GM06990 (cell line): Measurements from ENCODE around the gene KLF2.

Experiments
- DNase-seq: peaks from one replicate; pipeline ENCODE4 v3.0.0-alpha.2; 2011; ENCODE audit not compliant: insufficient read length; ENCODE audit errors: extremely low read depth
- H3K27me3 ChIP-seq: replicated peaks from 2 replicates; pipeline ENCODE4 v1.6.0; 2011; ENCODE audit warnings: low read length; ENCODE audit not compliant: control insufficient read depth, insufficient read depth
- H3K36me3 ChIP-seq: 2 replicates; pipeline ENCODE4 v1.5.1; 2011; ENCODE audit warnings: low read length; ENCODE audit not compliant: control insufficient read depth, insufficient read depth
- H3K4me3 ChIP-seq: replicated peaks from 2 replicates; pipeline ENCODE4 v1.5.1; 2011; ENCODE audit warnings: low read depth, mild to moderate bottlenecking, control low read depth, low read length
- CTCF ChIP-seq: IDR thresholded peaks from 2 replicates; pipeline ENCODE4 v1.5.1; 2011; ENCODE audit warnings: low read length, control low read depth, mild to moderate bottlenecking, inconsistent platforms; ENCODE audit not compliant: insufficient read depth, poor library complexity, severe bottlenecking

Gene KLF2

GRCh38 chr19:16368385-16369305, 44.0 kb downstream of the KLF2 start:
- no peak for DNase-seq
- Histone ChIP-seq H3K36me3 (no peaks in the 10 kb centered on the region; the same call in 1 of the 2 replicates), H3K4me3 (no peak overlapping the region), H3K27me3 (no peaks in the 10 kb centered on the region)
- no peak for TF ChIP-seq CTCF

DNA sequence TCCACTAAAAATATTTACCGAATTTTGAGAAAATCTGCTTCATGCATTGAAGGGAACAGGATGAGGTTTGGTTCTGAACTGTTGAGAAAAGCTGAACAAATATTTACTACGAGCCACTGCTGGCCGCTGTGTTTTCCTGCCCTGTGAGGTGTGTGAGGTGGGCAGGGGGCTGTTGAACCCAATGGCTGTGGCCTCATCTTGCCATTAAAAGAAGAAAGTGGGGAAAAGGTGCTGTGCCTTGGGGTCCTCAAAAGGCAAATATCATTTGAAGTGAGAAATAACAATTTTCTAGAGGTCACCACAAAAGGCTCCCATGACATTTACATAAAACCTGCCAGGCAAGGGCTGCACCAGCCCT, 44.7 kb downstream of the KLF2 start:
- no peaks in the 10 kb centered on the region; the same call in none of the 2 replicates for H3K36me3 ChIP-seq
- no peak for TF ChIP-seq CTCF
- no peaks in the 10 kb centered on the region for H3K27me3 ChIP-seq
- no peak for DNase-seq
- H3K4me3 ChIP-seq: no peak overlapping the region

GRCh38 chr19:16369664-16370576, 45.3 kb downstream of the KLF2 start:
- peaks cover 6% of the 10 kb centered on the region for H3K36me3 ChIP-seq
- DNase-seq: no peak
- H3K4me3 ChIP-seq: no peak overlapping the region
- H3K27me3 ChIP-seq: no peaks in the 10 kb centered on the region
- TF ChIP-seq CTCF: no peak

- no peak for DNase-seq
- no peak for TF ChIP-seq CTCF
- Histone ChIP-seq H3K36me3 (peaks cover 9% of the 10 kb centered on the region), H3K4me3 (no peak overlapping the region; the same call in 1 of the 2 replicates), H3K27me3 (no peaks in the 10 kb centered on the region)
Observed at GRCh38 chr19:16370641-16371391, 46.2 kb downstream of the KLF2 start.

- Histone ChIP-seq H3K4me3 (no peak overlapping the region; the same call in 1 of the 2 replicates), H3K27me3 (no peaks in the 10 kb centered on the region), H3K36me3 (peaks cover 12% of the 10 kb centered on the region)
- DNase-seq: peak; percentile 89
- no peak for TF ChIP-seq CTCF
Observed at GRCh38 chr19:16371540-16371986, 46.9 kb downstream of the KLF2 start.
